ENCODE data around the gene GPC2.

DNA sequence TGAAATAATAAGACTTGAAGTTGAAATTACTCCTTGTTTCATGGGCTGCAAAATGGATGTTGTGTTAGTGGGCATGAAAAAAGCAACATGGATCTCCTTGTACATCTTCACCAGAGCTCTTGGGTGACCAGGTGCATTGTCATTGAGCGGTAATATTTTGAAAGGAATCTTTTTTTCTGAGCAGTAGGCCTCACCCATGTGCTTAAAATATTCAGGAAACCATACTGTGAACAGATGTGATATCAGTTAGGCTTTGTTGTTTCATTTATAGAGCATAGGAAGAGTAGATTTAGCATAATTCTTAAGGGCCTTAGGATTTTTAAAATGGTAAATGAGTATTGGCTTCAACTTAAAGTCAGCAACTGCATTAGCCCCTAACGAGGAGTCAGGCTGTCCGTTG is 15.8 kb upstream of the GPC2 start:
- TF ChIP-seq POLR2A (IDR thresholded peaks at IDR 0.05) (no peak), CTCF (IDR thresholded peaks at IDR 0.05) (no peak)
